ENCODE data around the gene DGKE.

Gene DGKE

GRCh38 chr17:56876766-56877179, 42.8 kb downstream of the DGKE start:
- no peak overlapping the region for H3K4me2 ChIP-seq (ENCODE audit: low read length)
- no peak overlapping the region for H3K9ac ChIP-seq
- no peaks in the 10 kb centered on the region for H3K79me2 ChIP-seq
- no peaks in the 10 kb centered on the region for H3K4me1 ChIP-seq
- no peak overlapping the region for H3K4me3 ChIP-seq (ENCODE audit: low read depth, low read length)
- H3K36me3 ChIP-seq (ENCODE audit: control insufficient read depth, insufficient read depth, low read length), result no peaks in the 10 kb centered on the region
- H2AFZ ChIP-seq, result no peak overlapping the region
- H3K9me3 ChIP-seq (ENCODE audit: control insufficient read depth, low read length), result no peaks in the 10 kb centered on the region
- no peak for TF ChIP-seq CTCF (IDR thresholded peaks at IDR 0.05)
- no peaks in the 10 kb centered on the region for H3K27me3 ChIP-seq (ENCODE audit: control insufficient read depth, insufficient read depth, low read length)
- H3K27ac ChIP-seq, result no peak overlapping the region

GRCh38 chr17:56879280-56879679, 45.3 kb downstream of the DGKE start:
- H3K27ac ChIP-seq, result no peak overlapping the region

GRCh38 chr17:56880133-56880532, 46.2 kb downstream of the DGKE start:
- TF ChIP-seq CTCF (IDR thresholded peaks at IDR 0.05), result no peak
- no peaks in the 10 kb centered on the region for H3K79me2 ChIP-seq
- H2AFZ ChIP-seq, result no peak overlapping the region
- H3K9me3 ChIP-seq (ENCODE audit: control insufficient read depth, low read length), result no peaks in the 10 kb centered on the region
- H3K4me1 ChIP-seq, result no peaks in the 10 kb centered on the region
- no peak overlapping the region for H3K9ac ChIP-seq
- H3K27me3 ChIP-seq (ENCODE audit: control insufficient read depth, insufficient read depth, low read length), result no peaks in the 10 kb centered on the region
- no peak overlapping the region for H3K4me2 ChIP-seq (ENCODE audit: low read length)
- H3K27ac ChIP-seq, result no peak overlapping the region
- no peak overlapping the region for H3K4me3 ChIP-seq (ENCODE audit: low read depth, low read length)
- no peaks in the 10 kb centered on the region for H3K36me3 ChIP-seq (ENCODE audit: control insufficient read depth, insufficient read depth, low read length)

More at GRCh38 chr17:56879280-56879679, 45.3 kb downstream of the DGKE start:
- H2AFZ ChIP-seq, result no peak overlapping the region
- TF ChIP-seq CTCF (IDR thresholded peaks at IDR 0.05), result no peak
- no peaks in the 10 kb centered on the region for H3K36me3 ChIP-seq (ENCODE audit: control insufficient read depth, insufficient read depth, low read length)
- H3K9ac ChIP-seq, result no peak overlapping the region
- H3K79me2 ChIP-seq, result no peaks in the 10 kb centered on the region
- H3K27me3 ChIP-seq (ENCODE audit: control insufficient read depth, insufficient read depth, low read length), result no peaks in the 10 kb centered on the region
- H3K4me2 ChIP-seq (ENCODE audit: low read length), result no peak overlapping the region
- no peaks in the 10 kb centered on the region for H3K9me3 ChIP-seq (ENCODE audit: control insufficient read depth, low read length)
- H3K4me1 ChIP-seq, result no peaks in the 10 kb centered on the region
- no peak overlapping the region for H3K4me3 ChIP-seq (ENCODE audit: low read depth, low read length)

- no peaks in the 10 kb centered on the region for H3K36me3 ChIP-seq (ENCODE audit: control insufficient read depth, insufficient read depth, low read length)
- no peak overlapping the region for H3K4me3 ChIP-seq (ENCODE audit: low read depth, low read length)
- no peaks in the 10 kb centered on the region for H3K4me1 ChIP-seq
- no peaks in the 10 kb centered on the region for H3K79me2 ChIP-seq
- no peaks in the 10 kb centered on the region for H3K27me3 ChIP-seq (ENCODE audit: control insufficient read depth, insufficient read depth, low read length)
- H2AFZ ChIP-seq, result no peak overlapping the region
- H3K4me2 ChIP-seq (ENCODE audit: low read length), result no peak overlapping the region
- no peak overlapping the region for H3K27ac ChIP-seq
- TF ChIP-seq CTCF (IDR thresholded peaks at IDR 0.05), result no peak
- H3K9me3 ChIP-seq (ENCODE audit: control insufficient read depth, low read length), result no peaks in the 10 kb centered on the region
- H3K9ac ChIP-seq, result no peak overlapping the region
Measured at GRCh38 chr17:56880571-56880970, 46.6 kb downstream of the DGKE start.

GRCh38 chr17:56881685-56882295, 47.8 kb downstream of the DGKE start:
- TF ChIP-seq CTCF (IDR thresholded peaks at IDR 0.05), result no peak

More at GRCh38 chr17:56881685-56882295, 47.8 kb downstream of the DGKE start:
- H2AFZ ChIP-seq, result no peak overlapping the region
- H3K4me1 ChIP-seq, result no peaks in the 10 kb centered on the region
- no peaks in the 10 kb centered on the region for H3K79me2 ChIP-seq
- no peaks in the 10 kb centered on the region for H3K9me3 ChIP-seq (ENCODE audit: control insufficient read depth, low read length)
- no peaks in the 10 kb centered on the region for H3K36me3 ChIP-seq (ENCODE audit: control insufficient read depth, insufficient read depth, low read length)
- no peak overlapping the region for H3K4me2 ChIP-seq (ENCODE audit: low read length)
- no peaks in the 10 kb centered on the region for H3K27me3 ChIP-seq (ENCODE audit: control insufficient read depth, insufficient read depth, low read length)
- H3K9ac ChIP-seq, result no peak overlapping the region
- no peak overlapping the region for H3K4me3 ChIP-seq (ENCODE audit: low read depth, low read length)
- H3K27ac ChIP-seq, result no peak overlapping the region

Data from parathyroid adenoma (tissue), 2 donors.